Thyroid gland (tissue), 4 donors: ENCODE measurements around the gene MIER2. TPM values are rescaled to one million over a fixed set of nuclear protein-coding genes. Genes with fewer than 3 reads are reported as not detected.
"Not testable (repeated sequence)": the region's sequence is repeated elsewhere in the genome, so short reads cannot be mapped to it uniquely, and the experiment has no call there.

Source experiments
- DNase-seq, 2 donors: peaks; one replicate each; pipeline ENCODE4 v3.0.0-alpha.2; 2019
- H3K27ac ChIP-seq, 3 donors: fragments of 200-600 bp; sonication (generic); 1 replicate in 2 of 3; 2 replicates in 1 of 3; pipeline ENCODE4 v1.5.1; 2016 to 2019; ENCODE audit warnings: mild to moderate bottlenecking in 1 of 3, moderate library complexity in 1 of 3
- H3K27me3 ChIP-seq: fragments of 200-600 bp; sonication (generic); one replicate; pipeline ENCODE4 v1.5.1; 2019
- H3K36me3 ChIP-seq, 2 donors: fragments of 200-600 bp; sonication (generic); one replicate each; pipeline ENCODE4 v1.5.1; 2016 to 2019
- H3K4me1 ChIP-seq, 2 donors: fragments of 200-600 bp; sonication (generic); one replicate each; pipeline ENCODE4 v1.5.1; 2017 to 2019
- H3K4me3 ChIP-seq, 3 donors: fragments of 200-600 bp; sonication (generic); replicated peaks in 1 of 3; 1 replicate in 2 of 3; 2 replicates in 1 of 3; pipeline ENCODE4 v1.5.1; 2016; ENCODE audit warnings: mild to moderate bottlenecking in 1 of 3
- H3K9me3 ChIP-seq: fragments of 200-600 bp; sonication (generic); one replicate; pipeline ENCODE4 v1.5.1; 2017
- CTCF ChIP-seq, 6 experiments: fragments of 200-600 bp in 3 of 6; fragments of 450-650 bp in 3 of 6; sonication (generic) in 3 of 6; IDR thresholded peaks; one replicate each; pipeline ENCODE4 v1.5.1; 2016 to 2019; ENCODE audit warnings: antibody characterized with exemption in 6 of 6, mild to moderate bottlenecking in 2 of 6, inconsistent platforms in 1 of 6, moderate library complexity in 1 of 6
- POLR2A ChIP-seq, 2 donors: fragments of 450-650 bp; IDR thresholded peaks; one replicate each; pipeline ENCODE4 v1.6.1; 2017; ENCODE audit warnings: antibody characterized with exemption in 2 of 2, mild to moderate bottlenecking in 2 of 2, moderate library complexity in 1 of 2
- WGBS, 2 donors: methylation state at CpG; one replicate each; pipeline ENCODE4 v1.1.5; 2017; 5-methylcytosine and 5-hydroxymethylcytosine counted together
- intact Hi-C: fragments of 100-400 bp; cut with DNase I; formaldehyde crosslinking; loops from one replicate; pipeline ENCODE4 v1.15.1; 2023
- total RNA-seq, 4 donors: library from RNA; depleted of rRNA; stranded (reverse); fragments of >200 nt; gene quantifications; one replicate each; pipeline ENCODE4 v1.2.3, GENCODE V29; 2016

The MIER2 gene
- total RNA-seq, 4 donors from 2014 or later: 9.0 to 20.1 (median 11.2) TPM

GRCh38 chr19:275958-276646 is 68.5 kb downstream of the MIER2 start:
- DNase-seq: no peak
- H3K27me3 ChIP-seq: no peaks in the 10 kb centered on the region
- WGBS, 2 donors: 90 to 91% methylated on average over 19 of the region's 19 CpGs
- no peak overlapping the region for H3K4me3 ChIP-seq
- H3K36me3 ChIP-seq: peaks cover 0 to 4% of the 10 kb centered on the region in 2 donors
- intact Hi-C loops: no loop called here
- no peaks in the 10 kb centered on the region for H3K9me3 ChIP-seq
- H3K4me1 ChIP-seq: no peaks in the 10 kb centered on the region
- TF ChIP-seq CTCF (IDR thresholded peaks at IDR 0.05) (no peak), POLR2A (IDR thresholded peaks at IDR 0.05) (no peak)
- H3K27ac ChIP-seq: no peak overlapping the region

- intact Hi-C loops: no loop called here
- Histone ChIP-seq H3K27ac (no peak overlapping the region), H3K4me3 (no peak overlapping the region), H3K27me3 (no peaks in the 10 kb centered on the region), H3K9me3 (no peaks in the 10 kb centered on the region), H3K36me3 (no peaks in the 10 kb centered on the region), H3K4me1 (no peaks in the 10 kb centered on the region)
- DNase-seq: no peak
- WGBS, 2 donors: 91 to 94% methylated on average over 9 of the region's 9 CpGs
- TF ChIP-seq POLR2A (IDR thresholded peaks at IDR 0.05) (no peak), CTCF (IDR thresholded peaks at IDR 0.05) (no peak)
Observed at GRCh38 chr19:275000-275399, 69.6 kb downstream of the MIER2 start.

- intact Hi-C loops: no loop called here
- no peak for DNase-seq
- WGBS, 2 donors: 57 to 80% methylated on average over 3 to 6 of the region's 6 CpGs
- H3K27ac ChIP-seq: no peak overlapping the region
- no peaks in the 10 kb centered on the region for H3K9me3 ChIP-seq
- no peaks in the 10 kb centered on the region for H3K4me1 ChIP-seq
- TF ChIP-seq POLR2A (IDR thresholded peaks at IDR 0.05) (no peak), CTCF (IDR thresholded peaks at IDR 0.05) (no peak)
- no peaks in the 10 kb centered on the region for H3K36me3 ChIP-seq
- no peaks in the 10 kb centered on the region for H3K27me3 ChIP-seq
- H3K4me3 ChIP-seq: no peak overlapping the region
Observed at GRCh38 chr19:273393-273792, 71.2 kb downstream of the MIER2 start.

- H3K9me3 ChIP-seq: no peaks in the 10 kb centered on the region
- H3K27me3 ChIP-seq: no peaks in the 10 kb centered on the region
- no peak for DNase-seq
- peak overlapping the region in 1 of 3 donors; percentile 10 for H3K27ac ChIP-seq
- TF ChIP-seq CTCF (IDR thresholded peaks at IDR 0.05): no peak
- TF ChIP-seq POLR2A (IDR thresholded peaks at IDR 0.05): no peak
- no peaks in the 10 kb centered on the region for H3K36me3 ChIP-seq
- intact Hi-C loops: no loop called here
- no peak overlapping the region for H3K4me3 ChIP-seq
- 63 to 65% methylated on average over 3 to 6 of the region's 6 CpGs for WGBS, 2 donors
- H3K4me1 ChIP-seq: peaks cover 4 to 8% of the 10 kb centered on the region in 2 donors
Observed at GRCh38 chr19:271856-272255, 72.7 kb downstream of the MIER2 start.

- intact Hi-C loops, H3K27me3 ChIP-seq, DNase-seq, H3K9me3 ChIP-seq, H3K36me3 ChIP-seq, H3K27ac ChIP-seq, H3K4me3 ChIP-seq: not testable (repeated sequence)
- peaks cover 4 to 11% of the 10 kb centered on the region in 2 donors for H3K4me1 ChIP-seq
- 65 to 93% methylated on average over 4 to 5 of the region's 12 CpGs for whole genome bisulfite sequencing, 2 donors
Observed at GRCh38 chr19:270766-271318, 73.8 kb downstream of the MIER2 start.
